ENCODE data around the gene DNAH2. TPM values are rescaled to one million over a fixed set of nuclear protein-coding genes. Genes with fewer than 3 reads are reported as not detected.

Gene DNAH2
- total RNA-seq, 1 donor from 2014 or later: 0.04 TPM

DNA sequence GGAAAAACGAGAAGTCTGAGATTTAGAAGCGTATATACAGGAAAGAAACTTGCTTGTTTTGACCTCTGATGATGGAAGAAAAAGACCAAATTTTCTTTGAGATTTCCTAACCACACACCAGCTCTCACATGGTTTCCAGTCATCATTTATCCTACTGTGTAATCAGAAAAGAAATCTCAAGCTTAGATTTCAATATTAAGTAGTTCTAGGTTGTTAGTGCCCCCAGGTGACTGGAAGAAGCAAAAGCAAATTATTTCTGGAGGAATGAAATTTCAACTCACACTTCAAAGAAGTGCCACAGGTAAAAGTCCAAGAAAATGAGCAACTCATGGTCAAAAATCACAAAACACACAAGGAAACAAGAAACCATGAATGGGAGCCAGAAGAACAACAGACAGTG is 64.7 kb downstream of the DNAH2 start:
- Histone ChIP-seq H3K36me3 (ENCODE audit: control insufficient read depth, insufficient read depth, low read length) (no peaks in the 10 kb centered on the region), H3K27me3 (ENCODE audit: control insufficient read depth, insufficient read depth, low read length) (peaks cover 19% of the 10 kb centered on the region), H3K4me3 (ENCODE audit: low read depth, low read length) (no peak overlapping the region)
- no peak for DNase-seq (ENCODE audit: low read depth)
- TF ChIP-seq, protein P1, sequence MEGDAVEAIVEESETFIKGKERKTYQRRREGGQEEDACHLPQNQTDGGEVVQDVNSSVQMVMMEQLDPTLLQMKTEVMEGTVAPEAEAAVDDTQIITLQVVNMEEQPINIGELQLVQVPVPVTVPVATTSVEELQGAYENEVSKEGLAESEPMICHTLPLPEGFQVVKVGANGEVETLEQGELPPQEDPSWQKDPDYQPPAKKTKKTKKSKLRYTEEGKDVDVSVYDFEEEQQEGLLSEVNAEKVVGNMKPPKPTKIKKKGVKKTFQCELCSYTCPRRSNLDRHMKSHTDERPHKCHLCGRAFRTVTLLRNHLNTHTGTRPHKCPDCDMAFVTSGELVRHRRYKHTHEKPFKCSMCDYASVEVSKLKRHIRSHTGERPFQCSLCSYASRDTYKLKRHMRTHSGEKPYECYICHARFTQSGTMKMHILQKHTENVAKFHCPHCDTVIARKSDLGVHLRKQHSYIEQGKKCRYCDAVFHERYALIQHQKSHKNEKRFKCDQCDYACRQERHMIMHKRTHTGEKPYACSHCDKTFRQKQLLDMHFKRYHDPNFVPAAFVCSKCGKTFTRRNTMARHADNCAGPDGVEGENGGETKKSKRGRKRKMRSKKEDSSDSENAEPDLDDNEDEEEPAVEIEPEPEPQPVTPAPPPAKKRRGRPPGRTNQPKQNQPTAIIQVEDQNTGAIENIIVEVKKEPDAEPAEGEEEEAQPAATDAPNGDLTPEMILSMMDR (IDR thresholded peaks at IDR 0.05; ENCODE audit: insufficient read depth, low read length, poor library complexity, severe bottlenecking): peak; percentile 32

DNA sequence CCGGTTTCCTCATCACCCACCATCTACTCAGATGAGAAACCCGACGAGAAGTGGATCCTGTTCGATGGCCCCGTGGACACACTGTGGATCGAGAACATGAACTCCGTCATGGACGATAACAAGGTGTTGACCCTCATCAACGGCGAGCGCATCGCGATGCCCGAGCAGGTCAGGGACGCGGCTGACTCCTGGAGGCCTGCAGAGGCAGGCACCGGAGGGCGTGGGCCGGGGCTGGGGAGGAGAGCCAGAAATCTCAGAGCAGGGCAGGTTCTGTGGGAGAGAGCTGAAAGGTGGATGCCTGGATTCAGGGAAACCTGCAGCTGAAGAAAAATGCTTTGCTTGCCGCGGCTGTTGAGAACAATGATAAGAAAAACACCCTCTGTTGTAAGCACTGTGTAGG is 69.3 kb downstream of the DNAH2 start:
- TF ChIP-seq, protein P1 (IDR thresholded peaks at IDR 0.05; ENCODE audit: insufficient read depth, low read length, poor library complexity, severe bottlenecking): no peak
- DNase-seq (ENCODE audit: low read depth): no peak

DNA sequence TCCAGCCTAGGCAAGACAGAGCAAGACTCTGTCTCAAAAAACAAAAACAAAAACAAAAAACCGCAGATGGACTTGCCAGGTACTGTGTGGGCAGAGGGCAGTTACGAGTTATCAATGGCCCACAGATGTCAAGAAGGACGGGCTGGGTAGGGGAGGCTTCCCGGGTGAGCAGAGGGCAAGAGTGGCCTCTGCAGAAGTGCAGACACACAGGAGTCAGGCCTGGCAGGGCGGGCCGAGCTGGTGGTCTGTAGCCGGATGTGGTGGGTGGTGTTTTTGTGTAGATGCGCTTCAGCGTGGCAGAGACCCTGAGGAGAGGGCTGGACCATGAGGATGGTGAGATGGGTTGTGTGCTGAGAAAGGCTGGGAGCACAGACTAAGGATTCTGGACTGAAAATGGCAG is 71.6 kb downstream of the DNAH2 start:
- H3K4me3 ChIP-seq (ENCODE audit: low read depth, low read length): no peak overlapping the region
- peaks cover 8% of the 10 kb centered on the region for H3K27me3 ChIP-seq (ENCODE audit: control insufficient read depth, insufficient read depth, low read length)
- no peaks in the 10 kb centered on the region for H3K36me3 ChIP-seq (ENCODE audit: control insufficient read depth, insufficient read depth, low read length)
- DNase-seq (ENCODE audit: low read depth): no peak
- TF ChIP-seq, protein P1 (IDR thresholded peaks at IDR 0.05; ENCODE audit: insufficient read depth, low read length, poor library complexity, severe bottlenecking): no peak

More for the DNA sequence above, 69.3 kb downstream of the DNAH2 start:
- Histone ChIP-seq H3K4me3 (ENCODE audit: low read depth, low read length) (no peak overlapping the region), H3K36me3 (ENCODE audit: control insufficient read depth, insufficient read depth, low read length) (no peaks in the 10 kb centered on the region), H3K27me3 (ENCODE audit: control insufficient read depth, insufficient read depth, low read length) (peaks cover 4% of the 10 kb centered on the region)

DNA sequence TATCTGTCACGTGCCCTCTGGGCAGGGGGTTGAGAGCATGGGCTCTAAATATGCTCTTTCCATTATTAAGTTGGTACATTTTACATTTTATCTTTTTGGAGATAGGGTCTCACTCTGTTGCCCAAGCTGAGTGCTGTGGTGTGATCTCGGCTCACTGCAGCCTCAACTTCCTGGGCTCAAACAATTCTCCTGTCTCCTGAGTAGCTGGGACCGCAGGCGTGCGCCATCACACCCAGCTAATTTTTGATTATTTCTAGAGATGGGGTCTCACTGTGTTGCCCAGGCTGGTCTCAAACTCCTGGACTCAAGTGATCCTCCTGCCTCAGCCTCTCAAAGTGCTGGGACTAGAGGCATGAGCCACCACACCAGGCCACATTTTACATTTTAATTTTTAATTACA is 72.6 kb downstream of the DNAH2 start:
- TF ChIP-seq, protein P1 (IDR thresholded peaks at IDR 0.05; ENCODE audit: insufficient read depth, low read length, poor library complexity, severe bottlenecking): no peak

GRCh38 chr17:7792611-7793010 is 75.1 kb downstream of the DNAH2 start:
- DNase-seq (ENCODE audit: low read depth): no peak
- Histone ChIP-seq H3K27me3 (ENCODE audit: control insufficient read depth, insufficient read depth, low read length) (peaks cover 4% of the 10 kb centered on the region), H3K4me3 (ENCODE audit: low read depth, low read length) (no peak overlapping the region), H3K36me3 (ENCODE audit: control insufficient read depth, insufficient read depth, low read length) (no peaks in the 10 kb centered on the region)
- TF ChIP-seq, protein P1 (IDR thresholded peaks at IDR 0.05; ENCODE audit: insufficient read depth, low read length, poor library complexity, severe bottlenecking): no peak

More for the DNA sequence above, 72.6 kb downstream of the DNAH2 start:
- Histone ChIP-seq H3K27me3 (ENCODE audit: control insufficient read depth, insufficient read depth, low read length) (peaks cover 4% of the 10 kb centered on the region), H3K36me3 (ENCODE audit: control insufficient read depth, insufficient read depth, low read length) (no peaks in the 10 kb centered on the region), H3K4me3 (ENCODE audit: low read depth, low read length) (no peak overlapping the region)
- DNase-seq (ENCODE audit: low read depth): no peak

DNA sequence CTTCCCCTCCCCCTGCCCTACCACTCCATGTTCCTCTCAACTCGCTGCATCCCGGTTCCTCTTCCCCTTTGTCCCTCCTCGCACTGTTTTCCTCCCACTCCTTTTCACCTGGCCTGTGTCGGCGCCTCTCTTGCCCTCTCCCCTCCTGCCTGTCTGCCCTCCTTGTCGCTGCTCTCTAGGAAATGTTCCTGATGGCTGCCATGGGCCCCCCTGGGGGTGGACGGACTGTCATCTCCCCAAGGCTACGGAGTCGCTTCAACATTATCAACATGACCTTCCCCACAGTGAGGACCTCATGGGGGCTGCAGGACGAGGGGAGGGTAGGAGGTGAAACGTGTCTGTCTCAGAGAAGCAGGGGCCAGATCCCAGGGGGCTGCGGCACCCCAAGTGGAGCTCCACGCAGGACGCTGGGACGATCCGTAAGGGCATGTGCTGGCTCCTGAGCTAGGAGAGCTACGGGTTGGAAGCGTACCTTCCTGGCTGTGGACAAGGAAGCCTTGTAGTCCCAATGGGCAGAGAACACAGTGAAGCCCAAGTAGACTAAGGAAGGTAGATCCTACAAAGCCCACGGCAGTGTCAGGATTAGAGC is 76.6 kb downstream of the DNAH2 start:
- Histone ChIP-seq H3K36me3 (ENCODE audit: control insufficient read depth, insufficient read depth, low read length) (no peaks in the 10 kb centered on the region), H3K27me3 (ENCODE audit: control insufficient read depth, insufficient read depth, low read length) (peaks cover 8% of the 10 kb centered on the region), H3K4me3 (ENCODE audit: low read depth, low read length) (no peak overlapping the region)
- TF ChIP-seq, protein P1 (IDR thresholded peaks at IDR 0.05; ENCODE audit: insufficient read depth, low read length, poor library complexity, severe bottlenecking): no peak
- DNase-seq (ENCODE audit: low read depth): no peak
